HepG2 (cell line): ENCODE measurements around the gene SLCO6A1. TPM values are rescaled to one million over a fixed set of nuclear protein-coding genes. Genes with fewer than 3 reads are reported as not detected.

Experiments
- ATAC-seq: fragments of 200-7000 bp; cut with Tn5 transposase; 3 replicates; pipeline ENCODE4 v1.9.1; 2020; ENCODE audit warnings: mild to moderate bottlenecking, moderate library complexity
- BruUV-seq: library from RNA; stranded (reverse); fragments of 400-500 nt; replicated peaks from 2 replicates; lab custom pipeline; 2021; lab: Mats Ljungman, UMichigan
- CTCF ChIA-PET: fragments of 300-600 bp; formaldehyde crosslinking; extraction: SDS; loops from one replicate; lab custom pipeline; 2021; ENCODE audit warnings: low total read pairs, inconsistent platforms, low intra/inter-chr PET ratio; lab: Yijun Ruan, JAX
- POLR2A ChIA-PET: fragments of 350-600 bp; sonication (Branson Sonifier 250); formaldehyde crosslinking; loops from one replicate; lab custom pipeline; 2020; ENCODE audit warnings: antibody characterized with exemption, inconsistent platforms; lab: Yijun Ruan, JAX
- DNase-seq: peaks from one replicate; pipeline ENCODE4 v3.0.0-alpha.2; 2015; ENCODE audit warnings: low spot score
- FAIRE-seq: peaks from 3 replicates; lab custom pipeline; 2011; peaks lifted over from hg19 to GRCh38; lab: Jason Lieb, UNC
- H2AFZ ChIP-seq: one replicate; pipeline ENCODE4 v1.6.1; 2011; ENCODE audit warnings: low read length, inconsistent platforms
- H3K27ac ChIP-seq: fragments of 300-600 bp; 3 replicates; pipeline ENCODE4 v1.8.0; 2011; ENCODE audit warnings: mixed run types, mild to moderate bottlenecking, mixed read lengths, low read length, inconsistent platforms; ENCODE audit not compliant: insufficient read depth; ENCODE audit errors: extremely low read length
- H3K27me3 ChIP-seq, 2 experiments: fragments of 200-600 bp in 1 of 2; 2 replicates in 1 of 2; 3 replicates in 1 of 2; pipeline versions ENCODE4 v1.6.0 to v1.8.0; 2011; ENCODE audit warnings: low read length in 2 of 2, mild to moderate bottlenecking in 2 of 2, moderate library complexity in 2 of 2, inconsistent platforms in 1 of 2; ENCODE audit not compliant: insufficient read depth in 2 of 2, control insufficient read depth in 1 of 2
- H3K36me3 ChIP-seq, 2 experiments: fragments of 200-600 bp in 1 of 2; replicated peaks in 1 of 2; 2 replicates in 1 of 2; 3 replicates in 1 of 2; pipeline versions ENCODE4 v1.5.1 to v1.8.0; 2011; ENCODE audit warnings: low read length in 2 of 2, inconsistent platforms in 1 of 2; ENCODE audit not compliant: insufficient read depth in 2 of 2, control insufficient read depth in 1 of 2
- H3K4me1 ChIP-seq: 2 replicates; pipeline ENCODE4 v1.5.1; 2012; ENCODE audit warnings: low read length, inconsistent platforms; ENCODE audit not compliant: insufficient read depth
- H3K4me2 ChIP-seq: 2 replicates; pipeline ENCODE4 v1.6.0; 2011; ENCODE audit warnings: low read depth, low read length, inconsistent platforms
- H3K4me3 ChIP-seq, 3 experiments: fragments of 200-600 bp in 1 of 3; sonication (generic), shearing (Covaris generic) in 1 of 3; replicated peaks in 1 of 3; 2 replicates each; pipeline ENCODE4 v1.5.1; 2011 to 2016; ENCODE audit warnings: low read length in 3 of 3, inconsistent platforms in 2 of 3, low read depth in 2 of 3, mild to moderate bottlenecking in 2 of 3, control low read depth in 1 of 3, mixed read lengths in 1 of 3; ENCODE audit not compliant: insufficient read depth in 1 of 3
- H3K79me2 ChIP-seq: one replicate; pipeline ENCODE4 v1.6.1; 2011; ENCODE audit warnings: low read length, inconsistent platforms; ENCODE audit not compliant: insufficient read depth
- H3K9ac ChIP-seq: 2 replicates; pipeline ENCODE4 v1.6.0; 2011; ENCODE audit warnings: mild to moderate bottlenecking, low read depth, low read length, inconsistent platforms; ENCODE audit not compliant: insufficient read depth
- H3K9me3 ChIP-seq: 2 replicates; pipeline ENCODE4 v1.5.1; 2012; ENCODE audit warnings: mild to moderate bottlenecking, low read length
- H4K20me1 ChIP-seq: 2 replicates; pipeline ENCODE4 v1.6.0; 2011; ENCODE audit warnings: inconsistent platforms, mild to moderate bottlenecking, low read length, moderate library complexity; ENCODE audit not compliant: insufficient read depth
- ARNTL ChIP-seq: sonication (generic); formaldehyde crosslinking; IDR thresholded peaks from 2 replicates; pipeline ENCODE4 v1.4.0; 2020; ENCODE audit warnings: mild to moderate bottlenecking, missing genetic modification reagents
- BRD4 ChIP-seq: sonication (generic); formaldehyde crosslinking; IDR thresholded peaks from 2 replicates; pipeline ENCODE4 v1.4.0; 2020; ENCODE audit warnings: missing genetic modification reagents
- DR1 ChIP-seq: sonication (generic); formaldehyde crosslinking; IDR thresholded peaks from 2 replicates; pipeline ENCODE4 v1.8.0; 2021; ENCODE audit warnings: mild to moderate bottlenecking, missing genetic modification reagents, inconsistent platforms
- HINFP ChIP-seq: sonication (generic); formaldehyde crosslinking; IDR thresholded peaks from 2 replicates; pipeline ENCODE4 v1.4.0; 2020; ENCODE audit warnings: low read depth, mild to moderate bottlenecking, missing genetic modification reagents
- HOMEZ ChIP-seq: IDR thresholded peaks from 2 replicates; pipeline ENCODE4 v1.6.1; 2016; ENCODE audit warnings: low read depth
- NPAS2 ChIP-seq: sonication (generic); formaldehyde crosslinking; IDR thresholded peaks from 2 replicates; pipeline ENCODE4 v1.8.0; 2022; ENCODE audit warnings: mild to moderate bottlenecking, missing genetic modification reagents, borderline replicate concordance
- POLR2AphosphoS5 ChIP-seq: IDR thresholded peaks from 2 replicates; pipeline ENCODE4 v1.6.1; 2012; ENCODE audit warnings: low read depth, low read length
- RBAK ChIP-seq: sonication (generic); formaldehyde crosslinking; IDR thresholded peaks from 2 replicates; pipeline ENCODE4 v1.5.1; 2020; ENCODE audit warnings: mild to moderate bottlenecking, missing genetic modification reagents
- REXO4 ChIP-seq: sonication (generic); formaldehyde crosslinking; IDR thresholded peaks from 2 replicates; pipeline ENCODE4 v1.8.0; 2022; ENCODE audit warnings: missing genetic modification reagents, mild to moderate bottlenecking, borderline replicate concordance
- ZNF562 ChIP-seq: sonication (generic); formaldehyde crosslinking; IDR thresholded peaks from 2 replicates; pipeline ENCODE4 v1.8.0; 2022; ENCODE audit warnings: missing genetic modification reagents, borderline replicate concordance
- ZNF746 ChIP-seq: sonication (generic); formaldehyde crosslinking; IDR thresholded peaks from 2 replicates; pipeline ENCODE4 v1.8.0; 2022; ENCODE audit warnings: mild to moderate bottlenecking, missing genetic modification reagents
- ZNF766 ChIP-seq: sonication (generic); formaldehyde crosslinking; IDR thresholded peaks from 2 replicates; pipeline ENCODE4 v1.5.0; 2020; ENCODE audit warnings: missing genetic modification reagents, borderline replicate concordance
- WGBS: methylation state at CpG from one replicate; pipeline ENCODE4 v1.1.6; 2017; ENCODE audit warnings: low lambda C conversion rate; 5-methylcytosine and 5-hydroxymethylcytosine counted together
- in situ Hi-C: cut with HindIII; loops from 2 replicates; pipeline ENCODE4 v1.10.0; 2017; ENCODE audit warnings: low pct_unique_long_range_greater_than_20kb; ENCODE audit not compliant: extremely low pct_ligation_motif_present
- intact Hi-C: fragments of 100-400 bp; cut with micrococcal nuclease; formaldehyde crosslinking; loops from one replicate; pipeline ENCODE4 v1.10.0; 2022; ENCODE audit not compliant: unreplicated experiment
- polyA plus RNA-seq, 8 experiments: library from polyadenylated mRNA; depleted of rRNA in 3 of 8; stranded (reverse) in 7 of 8; unstranded in 1 of 8; fragments of >200 nt; fragmentation: Illumina TruSeq in 4 of 8; extraction: Trizol in 4 of 8; gene quantifications; 2 replicates each; pipeline versions ENCODE4 v1.2.1 to v1.2.3, GENCODE V29; 2011 to 2016; ENCODE audit warnings: low read depth in 4 of 8, missing spikeins in 1 of 8, mixed read lengths in 1 of 8; ENCODE audit not compliant: insufficient read depth in 1 of 8
- total RNA-seq, 5 experiments: library from RNA; depleted of rRNA; stranded (reverse); fragments of >200 nt; fragmentation: Illumina TruSeq; extraction: Trizol; gene quantifications; 2 replicates each; pipeline ENCODE4 v1.2.3, GENCODE V29; 2016; ENCODE audit warnings: low read depth in 1 of 5

SLCO6A1 gene
- total and polyA plus RNA-seq, 2 of the 13 experiments (the other 11 are each of a cell fraction or from before 2014, with no cell fraction given), result 0.31 to 0.48 TPM

GRCh38 chr5:102539996-102540728, 41.4 kb upstream of the SLCO6A1 start:
- H3K4me1 ChIP-seq, result no peaks in the 10 kb centered on the region
- BruUV-seq, result no TSS peak
- no peaks in the 10 kb centered on the region for H3K9me3 ChIP-seq
- POLR2A ChIA-PET, result no interaction called here
- H3K4me2 ChIP-seq, result no peak overlapping the region
- intact Hi-C loops (loop anchor here (5.0 kb wide), 1 partner anchor 597 kb away; no protein-coding TSS in a partner anchor), in situ Hi-C loops (no loop called here)
- no peak overlapping the region for H3K4me3 ChIP-seq
- no peak for DNase-seq
- no peaks in the 10 kb centered on the region for H3K27me3 ChIP-seq
- H3K79me2 ChIP-seq, result no peaks in the 10 kb centered on the region
- CTCF ChIA-PET, result no interaction called here
- H3K36me3 ChIP-seq, result no peaks in the 10 kb centered on the region
- no peaks in the 10 kb centered on the region for H4K20me1 ChIP-seq
- no peak for ATAC-seq
- H3K9ac ChIP-seq, result no peak overlapping the region
- no peak for TF ChIP-seq HINFP (CRISPR knock-in tag)
- TF ChIP-seq ARNTL (CRISPR knock-in tag), result no peak
- TF ChIP-seq HOMEZ (CRISPR knock-in tag), result no peak
- TF ChIP-seq POLR2AphosphoS5, result no peak
- TF ChIP-seq ZNF746, result no peak
- TF ChIP-seq REXO4, result no peak
- no peak for TF ChIP-seq RBAK (CRISPR knock-in tag)
- no peak for TF ChIP-seq NPAS2
- TF ChIP-seq ZNF562 (CRISPR knock-in tag), result no peak
- no peak for TF ChIP-seq BRD4
- TF ChIP-seq ZNF766, result no peak
- no peak for TF ChIP-seq DR1
- no peak overlapping the region for H3K27ac ChIP-seq
- FAIRE-seq, result no peak
- WGBS, result 13% methylated on average over 5 of the region's 5 CpGs
- no peak overlapping the region for H2AFZ ChIP-seq
